ENCODE results near the gene SEC14L6.
"Not testable (repeated sequence)": the region's sequence is repeated elsewhere in the genome, so short reads cannot be mapped to it uniquely, and the experiment has no call there.

The SEC14L6 gene

DNA sequence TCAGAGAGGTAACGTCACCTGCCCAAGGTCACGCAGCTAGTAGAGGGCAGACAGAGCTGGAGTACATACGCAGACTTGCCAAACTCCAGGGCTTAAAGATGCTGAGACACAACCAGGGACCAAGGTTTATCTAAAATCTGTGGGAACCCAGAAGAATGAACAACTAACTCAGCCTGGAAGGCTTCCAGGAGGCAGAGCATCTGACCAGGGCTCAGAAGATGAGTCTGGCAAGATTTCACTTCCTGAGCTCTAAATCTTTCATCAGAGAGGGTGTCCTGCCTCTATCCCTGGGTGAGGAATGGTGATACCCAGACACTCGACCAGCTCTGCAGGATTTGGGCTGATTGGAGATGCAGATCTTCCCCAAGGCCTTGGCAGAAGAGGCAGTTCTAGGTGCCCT, 18.8 kb upstream of the SEC14L6 start:
- DNase-seq = no peak

GRCh38 chr22:30564761-30565119, 18.2 kb upstream of the SEC14L6 start:
- no peak for DNase-seq

GRCh38 chr22:30564045-30564760, 17.7 kb upstream of the SEC14L6 start:
- no peak for DNase-seq

GRCh38 chr22:30562366-30562765, 15.8 kb upstream of the SEC14L6 start:
- DNase-seq = no peak

GRCh38 chr22:30561402-30562189, 15.1 kb upstream of the SEC14L6 start:
- DNase-seq = no peak

DNA sequence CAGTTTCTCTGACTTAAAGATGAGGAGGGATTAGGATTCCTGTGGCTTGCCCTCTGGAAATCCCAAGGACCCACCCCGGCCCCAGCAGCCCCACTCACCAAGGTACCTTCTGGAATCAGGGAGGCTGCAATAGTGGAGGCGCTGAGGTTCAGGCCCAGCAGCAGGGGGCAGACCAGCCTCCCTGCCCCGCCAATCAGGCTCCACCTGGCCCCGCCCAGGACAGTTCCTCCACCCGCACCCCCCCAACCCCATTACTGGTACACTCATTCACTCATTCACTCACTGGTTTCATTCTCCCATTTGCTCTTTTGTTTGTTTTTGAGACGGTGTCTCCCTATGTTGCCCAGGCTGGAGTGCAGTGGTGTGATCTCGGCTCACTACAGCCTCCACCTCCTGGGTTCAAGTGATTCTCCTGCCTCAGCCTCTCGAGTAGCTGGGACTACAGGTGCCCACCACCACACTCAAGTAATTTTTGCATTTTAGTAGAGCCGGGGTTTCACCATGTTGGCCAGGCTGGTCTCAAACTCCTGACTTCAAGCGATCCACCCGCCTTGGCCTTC, 14.2 kb upstream of the SEC14L6 start:
- not testable (repeated sequence) for DNase-seq

DNA sequence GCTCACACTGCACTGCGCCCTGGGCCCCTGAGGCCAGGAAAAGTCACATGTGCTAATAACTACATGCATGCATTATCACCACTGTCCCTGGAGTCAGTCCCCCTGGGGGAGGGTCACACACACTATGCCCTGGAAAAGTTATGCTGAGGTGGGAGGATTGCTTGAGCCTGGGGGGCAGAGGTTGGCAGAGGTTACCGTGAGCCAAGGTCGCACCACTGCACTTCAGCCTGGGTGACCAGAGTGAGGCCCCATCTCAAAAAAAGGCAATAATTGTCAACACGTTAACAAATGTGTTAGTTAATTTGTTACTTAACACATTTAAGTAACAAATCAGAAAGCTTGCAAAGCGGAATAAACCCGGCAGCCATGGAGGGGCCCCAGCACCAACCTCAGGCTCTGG, 13.3 kb upstream of the SEC14L6 start:
- no peak for DNase-seq

DNA sequence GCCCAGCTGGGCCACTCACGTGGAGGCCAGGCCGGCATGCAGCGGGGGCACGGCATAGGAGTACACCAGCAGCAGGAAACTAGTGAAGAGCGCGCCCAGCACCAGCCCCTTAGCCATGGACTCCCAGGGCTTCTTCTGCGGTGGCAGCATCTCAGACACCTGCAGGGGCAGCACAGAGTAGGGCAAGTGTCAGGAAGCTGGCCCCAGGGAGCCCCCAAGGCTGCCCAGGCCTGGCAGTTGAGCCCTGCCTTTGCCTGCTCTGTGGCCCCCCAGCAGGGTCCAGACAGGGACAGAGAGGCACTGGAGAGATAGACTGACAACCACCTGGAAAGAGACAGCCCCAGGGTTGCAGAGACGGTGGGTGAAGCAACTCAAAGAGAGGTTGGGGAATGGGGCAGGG, 10.7 kb upstream of the SEC14L6 start:
- DNase-seq = no peak

DNA sequence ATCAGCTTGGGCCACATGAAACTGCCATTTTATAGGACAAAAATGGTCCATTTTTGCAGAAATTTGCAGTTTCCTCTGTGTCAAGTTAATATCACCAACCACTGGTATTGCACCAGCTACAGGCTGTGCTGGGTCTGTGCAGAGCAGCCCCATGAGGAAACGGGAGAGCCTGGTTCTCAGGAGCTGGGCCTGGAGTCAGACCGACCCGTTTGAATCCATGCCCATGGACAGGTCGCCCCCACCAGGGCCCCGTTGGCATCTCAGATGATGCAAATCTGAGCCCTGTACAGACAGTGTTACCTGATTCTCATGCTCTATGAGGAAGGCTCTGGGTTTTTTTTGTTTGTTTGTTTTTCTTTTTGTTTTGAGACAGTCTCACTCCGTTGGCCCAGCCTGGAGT, 9.8 kb upstream of the SEC14L6 start:
- DNase-seq = no peak

- no peak for DNase-seq
These were observed 9.0 kb upstream of the SEC14L6 start for GRCh38 chr22:30555282-30556210.

DNA sequence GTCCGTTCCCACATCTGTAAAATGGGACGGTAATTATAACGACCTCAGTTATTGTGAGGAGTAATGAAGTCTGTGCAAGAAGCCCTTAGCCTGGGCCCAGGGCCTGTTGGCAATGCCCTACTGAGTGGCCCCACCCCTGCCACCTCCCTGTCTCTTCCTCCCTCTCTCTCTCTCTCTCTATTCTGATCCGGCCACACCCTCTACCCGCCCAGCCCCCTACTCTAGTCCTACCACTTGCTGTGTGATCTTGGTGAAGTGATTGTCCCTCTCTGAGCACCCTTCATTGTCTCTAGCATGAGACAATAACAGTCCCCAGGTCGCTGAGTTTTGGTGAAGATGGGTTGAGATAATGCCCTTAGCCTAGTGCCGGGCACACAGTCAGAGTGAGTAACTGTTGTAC, 7.4 kb upstream of the SEC14L6 start:
- DNase-seq = no peak

DNA sequence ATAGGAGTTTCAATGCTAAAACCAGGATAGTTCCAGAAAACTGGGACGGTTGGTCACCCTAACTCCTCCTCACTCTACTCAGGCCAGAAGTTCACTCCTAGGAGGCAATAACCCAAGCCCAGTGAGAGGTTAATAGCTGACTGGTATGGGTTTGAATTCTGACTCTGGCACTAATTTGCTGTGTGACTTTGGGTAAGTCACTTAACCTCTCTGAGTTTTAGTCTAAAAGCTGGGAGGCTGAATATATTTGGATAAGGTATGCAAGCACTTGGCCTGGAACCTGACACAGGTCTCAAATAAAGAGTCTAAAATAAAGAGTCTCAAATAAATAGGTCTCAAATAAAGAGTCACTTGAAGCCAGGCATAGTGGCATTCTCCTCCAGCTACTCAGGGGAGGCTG, 6.2 kb upstream of the SEC14L6 start:
- DNase-seq = no peak

GRCh38 chr22:30551813-30552212, 5.3 kb upstream of the SEC14L6 start:
- DNase-seq = not testable (repeated sequence)

DNA sequence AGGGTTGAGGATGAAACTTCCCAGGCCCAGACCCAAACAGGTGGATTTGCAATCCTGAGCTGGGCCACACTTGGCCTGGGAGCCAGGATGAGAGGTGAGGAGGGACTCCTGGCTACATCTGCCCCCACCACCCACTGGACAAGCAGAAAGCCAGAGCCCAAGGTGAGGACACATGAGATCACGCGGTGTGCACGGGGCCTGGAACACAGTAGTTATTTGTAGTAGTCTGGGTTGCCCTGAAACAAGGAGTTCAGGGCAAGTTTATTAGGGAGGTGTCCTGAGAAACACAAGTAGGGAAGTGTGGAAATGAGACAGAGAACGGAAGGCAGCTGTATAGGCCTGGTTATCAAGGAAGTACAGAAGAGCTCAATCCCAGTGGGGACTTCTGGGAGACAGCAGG, 647 bp upstream of the SEC14L6 start:
- no peak for DNase-seq

- no peak for DNase-seq
These were observed 3.7 kb downstream of the SEC14L6 start for GRCh38 chr22:30542811-30543188.

DNA sequence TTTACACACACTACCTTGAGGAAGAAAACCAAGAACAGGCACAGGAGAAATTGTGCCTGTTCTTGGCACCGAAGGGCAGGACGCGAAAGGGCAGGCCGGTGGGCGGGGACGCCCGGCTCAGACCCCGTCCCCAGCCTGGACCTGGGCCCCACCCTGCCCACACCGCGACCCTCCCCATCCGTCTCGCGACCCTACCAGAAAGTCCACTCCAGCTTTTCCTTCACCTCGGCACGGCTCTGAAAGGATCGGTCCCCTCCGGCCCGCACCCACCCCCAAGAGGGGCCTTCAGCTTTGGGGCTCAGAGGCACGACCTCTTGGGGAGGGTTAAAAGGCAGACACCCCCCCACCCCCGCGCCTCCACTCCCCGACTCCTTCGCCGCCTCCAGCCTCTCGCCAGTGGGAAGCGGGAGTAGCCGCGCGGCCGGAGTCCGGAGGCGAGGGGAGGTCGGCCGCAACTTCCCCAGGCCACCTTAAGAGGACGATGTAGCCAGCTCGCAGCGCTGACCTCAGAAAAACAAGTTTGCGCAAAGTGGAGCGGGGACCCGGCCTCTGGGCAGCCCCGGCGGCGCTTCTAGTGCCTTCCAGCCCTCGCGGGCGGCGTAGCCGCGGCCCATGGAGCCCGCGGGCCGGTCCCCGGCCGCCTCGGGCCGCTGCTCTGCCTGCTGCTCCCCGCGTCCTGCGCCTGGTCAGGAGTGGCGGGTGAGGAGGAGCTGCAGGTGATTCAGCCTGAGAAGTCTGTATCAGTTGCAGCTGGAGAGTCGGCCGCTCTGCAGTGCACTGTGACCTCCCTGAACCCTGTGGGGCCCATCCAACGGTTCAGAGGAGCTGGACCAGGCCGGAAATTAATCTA, 4.4 kb downstream of the SEC14L6 start:
- no peak for DNase-seq

DNA sequence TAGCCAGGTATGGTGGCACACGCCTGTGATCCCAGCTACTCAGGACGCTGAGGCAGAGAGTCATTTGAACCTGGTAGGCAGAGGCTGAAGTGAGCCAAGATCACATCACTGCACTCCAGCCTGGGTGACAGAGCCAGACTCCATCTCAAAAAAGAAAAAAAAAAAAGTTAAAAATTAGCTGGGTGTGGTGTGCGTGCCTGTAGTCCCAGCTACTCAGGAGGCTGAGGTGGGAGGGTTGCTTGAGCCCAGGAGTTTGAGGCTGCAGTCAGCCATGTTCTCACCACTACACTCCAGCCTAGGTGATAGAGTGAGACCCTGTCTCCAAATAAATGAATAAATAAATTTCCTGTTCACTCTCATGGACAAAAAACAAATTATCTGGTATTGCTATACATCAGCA, 5.0 kb downstream of the SEC14L6 start:
- not testable (repeated sequence) for DNase-seq

DNA sequence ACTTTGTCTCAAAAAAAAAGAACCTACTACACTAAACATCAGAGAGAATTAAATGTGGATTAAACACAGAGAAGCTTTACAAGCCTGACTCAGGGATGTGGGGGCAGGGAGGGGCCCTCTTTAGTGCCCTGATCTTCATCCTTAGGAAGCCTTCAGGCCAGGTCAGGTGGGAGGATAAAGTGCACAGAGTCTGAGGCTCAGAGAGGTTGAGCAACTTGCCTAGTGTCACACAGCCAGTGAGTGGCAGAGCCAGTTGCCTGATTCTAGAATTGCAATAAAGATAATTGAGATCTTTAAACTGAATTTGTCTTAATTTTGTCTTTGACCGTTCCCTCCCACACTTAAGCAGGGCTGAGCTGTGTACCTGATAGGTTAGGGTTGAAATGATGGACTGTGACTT, 7.2 kb downstream of the SEC14L6 start:
- DNase-seq = no peak

GRCh38 chr22:30538280-30538679, 8.3 kb downstream of the SEC14L6 start:
- DNase-seq = no peak

DNA sequence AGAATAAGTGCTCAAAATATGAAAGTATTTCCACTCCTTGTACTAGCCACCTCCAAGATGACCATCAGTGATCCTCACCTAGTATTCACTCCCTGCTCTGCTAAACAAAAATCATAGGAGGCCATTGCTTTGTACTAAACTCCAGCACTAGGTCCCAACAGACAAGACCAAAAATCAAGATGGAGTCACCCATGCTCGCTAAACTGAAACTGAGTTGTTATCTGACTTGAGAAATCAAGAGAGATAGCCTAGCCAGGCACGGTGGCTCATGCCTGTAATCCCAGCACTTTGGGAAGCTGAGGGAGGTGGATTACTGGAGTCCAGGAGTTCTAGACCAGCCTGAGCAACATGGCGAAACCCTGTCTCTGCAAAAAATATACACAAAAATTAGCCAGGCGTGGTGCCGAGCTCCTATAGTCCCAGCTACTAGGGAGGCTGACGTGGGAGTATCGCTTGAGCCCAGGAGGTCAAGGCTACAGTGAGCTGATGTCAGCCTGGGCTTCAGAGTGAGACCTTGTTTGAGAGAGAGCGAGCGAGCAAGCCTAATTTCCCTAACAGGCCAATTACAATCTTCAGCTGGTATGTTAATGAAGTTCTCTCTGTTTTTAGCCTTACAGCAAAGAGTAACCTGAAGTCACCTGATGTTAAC, 9.3 kb downstream of the SEC14L6 start:
- DNase-seq = no peak

- DNase-seq = no peak
These were observed 11.4 kb downstream of the SEC14L6 start for GRCh38 chr22:30535182-30535581.

All from SHP77 (cell line).